Omental fat pad (tissue), 4 donors: ENCODE measurements around the gene UBR4. TPM values are rescaled to one million over a fixed set of nuclear protein-coding genes. Genes with fewer than 3 reads are reported as not detected.

Experiments used
- ATAC-seq: fragments of 150-250 bp; one replicate; pipeline ENCODE4 v1.9.1; 2016; ENCODE audit warnings: mild to moderate bottlenecking, moderate library complexity; ENCODE audit not compliant: low FRiP score
- DNase-seq: peaks from one replicate; pipeline ENCODE4 v3.0.0-alpha.2; 2019; ENCODE audit warnings: low spot score
- total RNA-seq, 4 donors: library from RNA; depleted of rRNA; stranded (reverse); fragments of >200 nt; gene quantifications; one replicate each; pipeline ENCODE4 v1.1.0, GENCODE V29; 2016
- TF ChIP-seq, protein P1 (sequence below), 3 donors: fragments of 450-650 bp; IDR thresholded peaks; one replicate each; pipeline ENCODE4 v1.5.1; 2016 to 2017; ENCODE audit warnings: antibody characterized with exemption in 3 of 3, mild to moderate bottlenecking in 3 of 3, moderate library complexity in 2 of 3

Gene UBR4
- total RNA-seq, 4 donors from 2014 or later = 125 to 164 (median 133) TPM

DNA sequence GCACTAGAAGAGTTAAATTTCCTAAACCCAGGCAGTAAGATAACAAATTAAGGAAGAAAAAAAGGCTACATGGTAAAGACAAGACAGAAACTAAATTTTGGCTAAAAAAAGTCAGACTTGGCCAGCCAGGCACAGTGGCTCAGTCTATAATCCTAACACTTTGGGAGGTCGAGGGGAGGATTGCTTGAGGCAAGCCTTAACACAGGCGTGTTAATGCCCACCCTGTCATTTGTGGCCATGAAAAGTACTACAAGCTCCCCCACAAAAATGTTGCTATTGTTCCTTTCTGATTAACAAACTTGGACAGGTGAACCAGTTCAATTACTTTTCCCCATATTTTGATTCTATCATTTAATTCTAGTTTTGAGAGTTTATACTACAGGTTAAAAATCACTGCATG is 32.3 kb downstream of the UBR4 start:
- DNase-seq (no peak), ATAC-seq (no peak)
- TF ChIP-seq, protein P1, sequence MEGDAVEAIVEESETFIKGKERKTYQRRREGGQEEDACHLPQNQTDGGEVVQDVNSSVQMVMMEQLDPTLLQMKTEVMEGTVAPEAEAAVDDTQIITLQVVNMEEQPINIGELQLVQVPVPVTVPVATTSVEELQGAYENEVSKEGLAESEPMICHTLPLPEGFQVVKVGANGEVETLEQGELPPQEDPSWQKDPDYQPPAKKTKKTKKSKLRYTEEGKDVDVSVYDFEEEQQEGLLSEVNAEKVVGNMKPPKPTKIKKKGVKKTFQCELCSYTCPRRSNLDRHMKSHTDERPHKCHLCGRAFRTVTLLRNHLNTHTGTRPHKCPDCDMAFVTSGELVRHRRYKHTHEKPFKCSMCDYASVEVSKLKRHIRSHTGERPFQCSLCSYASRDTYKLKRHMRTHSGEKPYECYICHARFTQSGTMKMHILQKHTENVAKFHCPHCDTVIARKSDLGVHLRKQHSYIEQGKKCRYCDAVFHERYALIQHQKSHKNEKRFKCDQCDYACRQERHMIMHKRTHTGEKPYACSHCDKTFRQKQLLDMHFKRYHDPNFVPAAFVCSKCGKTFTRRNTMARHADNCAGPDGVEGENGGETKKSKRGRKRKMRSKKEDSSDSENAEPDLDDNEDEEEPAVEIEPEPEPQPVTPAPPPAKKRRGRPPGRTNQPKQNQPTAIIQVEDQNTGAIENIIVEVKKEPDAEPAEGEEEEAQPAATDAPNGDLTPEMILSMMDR (IDR thresholded peaks at IDR 0.05) = no peak

DNA sequence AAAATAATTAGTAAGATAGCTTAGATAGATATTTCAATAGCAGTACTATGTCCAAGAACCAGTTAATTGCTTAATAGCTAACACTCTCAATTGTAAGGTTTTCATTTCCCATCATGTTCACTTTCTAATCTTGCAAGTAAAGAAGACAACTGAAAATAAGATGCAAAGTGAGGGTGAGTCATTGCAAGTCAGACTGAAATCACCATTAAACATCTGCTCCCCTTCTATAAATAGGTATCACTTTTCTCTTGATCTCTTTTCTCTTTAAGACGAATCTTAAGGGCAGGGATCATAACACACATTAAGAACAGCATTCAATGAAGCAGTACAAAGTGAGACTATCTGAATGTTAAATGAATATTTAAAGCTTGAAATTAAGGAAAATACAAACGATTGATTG is 40.4 kb downstream of the UBR4 start:
- ATAC-seq (no peak), DNase-seq (no peak)
- TF ChIP-seq, protein P1 (IDR thresholded peaks at IDR 0.05) = no peak

DNA sequence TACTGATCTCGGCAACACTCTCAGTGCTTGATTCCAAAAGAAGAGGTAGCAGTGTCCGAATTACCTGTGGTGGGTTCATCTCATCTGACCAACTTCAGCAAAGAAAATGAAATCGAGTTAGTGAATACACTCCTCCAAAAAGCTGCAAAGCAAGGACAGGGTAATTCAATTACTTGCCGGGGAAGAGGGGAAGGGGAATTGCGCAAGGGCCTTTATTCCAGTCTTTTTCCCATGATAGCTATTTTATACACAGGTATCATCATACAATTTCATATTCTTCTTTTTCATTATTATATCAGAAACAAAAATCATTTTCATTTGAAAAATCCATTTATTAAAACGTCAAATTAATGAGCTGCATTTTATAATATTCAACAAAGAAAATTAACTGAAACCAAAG is 42.9 kb downstream of the UBR4 start:
- TF ChIP-seq, protein P1 (IDR thresholded peaks at IDR 0.05) = no peak
- no peak for ATAC-seq
- no peak for DNase-seq

DNA sequence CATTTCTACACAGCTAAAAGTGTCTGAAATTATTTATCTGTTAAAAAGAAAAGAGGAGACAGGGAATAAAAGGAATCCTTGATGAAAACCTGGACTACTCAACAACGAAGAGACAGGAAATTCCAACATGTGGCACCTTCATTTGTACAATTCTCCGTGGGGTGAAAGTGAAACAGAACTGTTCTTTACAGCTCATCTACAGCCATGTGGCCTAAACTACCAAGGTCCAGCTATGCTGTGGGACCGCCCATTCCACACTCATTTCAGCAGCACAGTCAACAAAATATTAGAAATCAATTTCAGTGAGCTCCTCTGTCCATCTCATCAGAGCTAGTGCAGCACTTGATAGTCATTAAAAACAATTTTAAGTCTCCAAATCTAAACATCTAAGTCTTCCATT is 44.0 kb downstream of the UBR4 start:
- no peak for DNase-seq
- no peak for ATAC-seq
- TF ChIP-seq, protein P1 (IDR thresholded peaks at IDR 0.05) = no peak

DNA sequence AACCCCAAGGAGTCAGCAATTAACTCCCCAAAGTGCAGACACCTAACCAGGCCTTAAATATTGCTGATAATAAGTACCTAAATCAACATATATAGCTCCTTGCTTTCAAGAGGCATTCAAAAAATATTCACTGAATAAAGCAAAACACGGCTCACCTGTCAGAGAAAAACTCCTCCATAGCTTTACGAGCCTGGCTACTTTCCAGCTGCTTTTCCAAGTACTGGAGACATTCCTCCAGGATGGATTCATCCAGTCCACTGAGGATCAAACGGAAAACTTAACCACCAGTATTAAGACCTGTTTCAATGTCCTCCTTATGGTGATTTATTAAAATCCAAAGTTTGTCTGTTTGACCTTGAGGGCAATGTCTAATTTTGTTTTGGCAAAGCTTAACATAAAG is 44.6 kb downstream of the UBR4 start:
- TF ChIP-seq, protein P1 (IDR thresholded peaks at IDR 0.05) = no peak
- ATAC-seq (no peak), DNase-seq (no peak)

DNA sequence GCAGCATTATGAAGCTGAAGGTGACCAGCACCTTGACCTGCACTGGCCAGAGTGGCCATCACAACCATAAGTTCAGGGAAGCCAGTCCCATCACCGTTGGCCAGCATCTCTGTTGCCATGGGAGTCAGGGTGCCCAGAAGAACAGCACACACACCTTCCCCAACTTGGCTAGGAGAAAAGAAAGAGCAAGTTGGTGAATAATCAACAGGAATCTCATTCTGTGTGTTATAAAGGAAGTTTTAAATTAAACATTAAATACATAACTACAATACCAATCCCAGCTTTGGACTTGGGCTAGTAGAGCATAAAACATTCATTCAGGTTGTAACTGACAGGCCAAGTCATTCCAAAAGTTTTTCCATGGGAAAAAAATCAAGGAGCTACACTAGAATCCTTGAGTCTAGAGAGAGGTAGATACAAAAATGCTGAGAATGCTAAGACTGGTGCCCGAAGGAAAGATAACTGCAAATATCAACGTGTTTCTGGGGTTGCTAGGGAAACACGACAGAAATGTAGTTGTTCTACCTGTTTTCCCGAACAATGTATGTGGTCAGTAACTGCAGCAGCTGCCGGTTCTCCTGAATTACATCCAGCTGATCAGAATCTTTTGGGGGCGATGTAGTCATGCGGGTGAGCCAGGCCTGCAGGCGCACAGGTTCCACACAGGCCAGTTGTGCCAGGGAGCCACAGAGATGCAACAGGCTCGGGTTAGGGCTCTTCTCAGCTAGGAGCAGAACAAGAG is 45.6 kb downstream of the UBR4 start:
- ATAC-seq (no peak), DNase-seq (no peak)
- TF ChIP-seq, protein P1 (IDR thresholded peaks at IDR 0.05) = no peak

DNA sequence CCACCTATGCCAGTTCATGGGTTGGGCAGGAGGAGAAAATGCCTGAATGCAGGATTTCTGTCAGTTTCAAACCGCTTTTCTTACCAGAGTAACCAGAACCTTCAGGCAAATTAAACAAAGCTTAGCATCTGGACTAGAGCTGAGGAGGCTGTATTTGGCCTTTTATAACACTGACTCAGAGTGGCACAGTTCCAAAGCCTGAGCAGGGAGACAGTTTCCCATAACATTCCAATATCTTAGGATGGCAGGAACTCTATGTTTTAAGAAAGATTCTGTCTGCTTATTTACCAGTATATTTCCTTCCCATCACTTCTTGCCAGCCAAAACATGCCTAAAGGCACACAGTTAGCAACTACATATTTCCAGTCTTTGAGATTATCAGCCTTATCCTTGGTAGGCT is 46.8 kb downstream of the UBR4 start:
- DNase-seq (no peak), ATAC-seq (no peak)
- TF ChIP-seq, protein P1 (IDR thresholded peaks at IDR 0.05) = no peak
